ENCODE measurements around the gene FHAD1.

Gene FHAD1

GRCh38 chr1:15246960-15247614 lies at the start of gene FHAD1:
Gene FHAD1, plus strand, starts transcription at chr1:15247223. Its CDS starts 4,562 bp downstream, at chr1:15251785.
- DNase-seq (ENCODE audit: low spot score) = peak; percentile 59

GRCh38 chr1:15197591-15198447 lies 49.2 kb upstream of the FHAD1 start:
- DNase-seq (ENCODE audit: low spot score) = no peak

- no peak for DNase-seq (ENCODE audit: low spot score)
These were observed 48.3 kb upstream of the FHAD1 start for GRCh38 chr1:15198684-15199083.

- no peak for DNase-seq (ENCODE audit: low spot score)
These were observed 45.8 kb upstream of the FHAD1 start for GRCh38 chr1:15201221-15201620.

GRCh38 chr1:15201849-15202551 lies 45.0 kb upstream of the FHAD1 start:
- no peak for DNase-seq (ENCODE audit: low spot score)

- no peak for DNase-seq (ENCODE audit: low spot score)
These were observed 42.1 kb upstream of the FHAD1 start for GRCh38 chr1:15204931-15205330.

- DNase-seq (ENCODE audit: low spot score) = no peak
These were observed 41.3 kb upstream of the FHAD1 start for GRCh38 chr1:15205586-15206346.

- no peak for DNase-seq (ENCODE audit: low spot score)
These were observed 40.5 kb upstream of the FHAD1 start for GRCh38 chr1:15206418-15207030.

GRCh38 chr1:15207031-15207828 lies 39.8 kb upstream of the FHAD1 start:
- no peak for DNase-seq (ENCODE audit: low spot score)

GRCh38 chr1:15207829-15208429 lies 39.1 kb upstream of the FHAD1 start:
- DNase-seq (ENCODE audit: low spot score) = no peak

GRCh38 chr1:15210651-15211375 lies 36.2 kb upstream of the FHAD1 start:
- DNase-seq (ENCODE audit: low spot score) = no peak

GRCh38 chr1:15211424-15211823 lies 35.6 kb upstream of the FHAD1 start:
- DNase-seq (ENCODE audit: low spot score) = no peak

GRCh38 chr1:15212216-15212953 lies 34.6 kb upstream of the FHAD1 start:
- no peak for DNase-seq (ENCODE audit: low spot score)

- DNase-seq (ENCODE audit: low spot score) = no peak
These were observed 34.1 kb upstream of the FHAD1 start for GRCh38 chr1:15212954-15213291.

GRCh38 chr1:15213341-15213821 lies 33.6 kb upstream of the FHAD1 start:
- DNase-seq (ENCODE audit: low spot score) = no peak

GRCh38 chr1:15214527-15214926 lies 32.5 kb upstream of the FHAD1 start:
- no peak for DNase-seq (ENCODE audit: low spot score)

- DNase-seq (ENCODE audit: low spot score) = no peak
These were observed 31.9 kb upstream of the FHAD1 start for GRCh38 chr1:15215116-15215515.

GRCh38 chr1:15217654-15218053 lies 29.4 kb upstream of the FHAD1 start:
- DNase-seq (ENCODE audit: low spot score) = no peak
